HG02870 (cell line): Measurements from ENCODE around the gene TMEM135.

Experiments
- ATAC-seq: cut with Tn5 transposase; IDR thresholded peaks from one replicate; pipeline ENCODE4 v1.9.1; 2021; ENCODE audit warnings: mild to moderate bottlenecking, moderate library complexity; ENCODE audit not compliant: unreplicated experiment

TMEM135 gene

DNA sequence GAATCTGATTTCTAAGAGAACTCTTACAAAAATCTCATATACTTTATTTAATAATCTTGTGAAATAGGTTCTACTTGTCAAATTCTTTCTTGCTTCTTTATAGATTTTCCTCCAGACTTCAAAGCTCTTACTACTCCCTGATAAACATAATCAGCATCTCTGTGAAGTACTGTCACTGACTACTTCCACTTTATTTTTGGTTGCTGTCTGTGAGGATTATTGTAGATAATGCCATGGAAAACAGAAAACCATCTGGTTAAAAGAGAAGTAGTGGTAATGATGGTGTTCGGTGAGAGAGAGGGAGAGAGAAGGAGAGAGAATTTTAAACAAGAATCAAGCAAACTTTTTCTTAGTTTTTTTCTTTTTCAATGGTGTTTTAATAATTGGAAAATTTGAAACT, 152.3 kb downstream of the TMEM135 start:
- no peak for ATAC-seq

GRCh38 chr11:87193756-87194470, 156.2 kb downstream of the TMEM135 start:
- no peak for ATAC-seq

GRCh38 chr11:87194985-87195820, 157.5 kb downstream of the TMEM135 start:
- no peak for ATAC-seq

DNA sequence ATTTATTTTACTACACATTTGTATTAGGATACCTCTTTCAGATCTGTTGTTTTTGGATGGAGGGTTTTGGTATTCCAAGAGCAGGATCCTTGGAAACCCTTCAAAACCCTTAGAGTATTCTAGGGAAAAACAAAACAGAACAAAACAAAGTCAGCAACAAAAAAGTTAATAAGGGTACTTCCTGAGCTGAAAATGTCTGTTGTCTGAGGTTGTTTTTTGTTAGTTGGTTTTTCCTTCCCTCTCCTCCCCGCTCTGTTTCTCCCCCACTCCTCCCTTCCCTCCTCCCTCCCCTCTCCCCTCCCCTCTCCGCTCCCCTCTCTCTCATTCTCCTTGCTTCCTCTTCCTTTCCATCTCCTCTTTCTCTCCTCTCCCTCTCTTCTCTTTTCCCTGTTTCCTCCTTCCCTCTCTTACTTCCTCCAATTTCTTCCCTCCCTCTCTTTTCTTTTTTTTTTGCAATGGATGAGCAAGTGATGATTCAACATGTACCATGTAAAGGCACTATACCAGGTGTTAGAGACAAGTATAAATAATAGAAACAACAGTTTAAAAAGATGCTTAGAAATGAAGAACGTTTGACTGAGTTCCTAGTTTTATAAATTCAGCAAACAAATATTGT, 160.6 kb downstream of the TMEM135 start:
- no peak for ATAC-seq

DNA sequence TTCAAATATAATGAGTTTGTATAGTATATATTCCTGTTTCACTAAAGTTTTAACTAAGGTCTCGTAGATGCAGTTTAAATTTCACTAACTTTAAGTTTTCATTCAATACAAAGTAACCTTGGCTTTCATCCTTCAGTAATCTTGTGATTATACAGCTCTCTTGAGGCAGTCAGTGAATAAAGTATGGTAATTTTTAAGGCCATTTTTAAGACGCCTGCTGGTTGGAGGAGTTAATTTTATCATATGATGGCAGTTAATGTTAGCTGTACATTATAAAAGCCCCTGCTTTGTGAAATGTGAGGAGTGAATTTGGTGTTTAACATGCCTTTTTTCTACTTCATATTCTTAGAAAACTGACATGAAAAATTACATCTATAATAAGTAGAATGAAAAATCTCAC, 163.6 kb downstream of the TMEM135 start:
- ATAC-seq: no peak

- no peak for ATAC-seq
These were observed 166.3 kb downstream of the TMEM135 start for GRCh38 chr11:87203907-87204602.

GRCh38 chr11:87212891-87213290, 175.2 kb downstream of the TMEM135 start:
- ATAC-seq: no peak

DNA sequence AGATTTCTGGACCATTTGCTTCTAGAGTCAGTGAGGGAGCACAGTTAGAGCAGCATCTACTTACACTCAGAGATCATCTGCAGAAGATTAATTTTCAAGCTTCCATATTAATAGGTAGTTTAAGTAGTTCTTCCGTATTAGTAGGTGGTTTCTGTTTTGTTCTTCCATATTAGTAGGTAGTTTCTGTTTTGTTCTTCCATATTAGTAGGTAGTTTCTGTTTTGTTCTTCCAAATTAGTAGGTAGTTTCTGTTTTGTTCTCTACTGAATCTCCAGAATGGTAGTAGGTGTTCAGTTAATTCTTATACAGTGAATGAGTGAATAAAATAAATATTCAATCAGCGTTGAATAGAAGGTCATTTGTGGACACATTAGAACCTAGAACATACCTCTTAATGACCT, 175.7 kb downstream of the TMEM135 start:
- ATAC-seq: no peak

DNA sequence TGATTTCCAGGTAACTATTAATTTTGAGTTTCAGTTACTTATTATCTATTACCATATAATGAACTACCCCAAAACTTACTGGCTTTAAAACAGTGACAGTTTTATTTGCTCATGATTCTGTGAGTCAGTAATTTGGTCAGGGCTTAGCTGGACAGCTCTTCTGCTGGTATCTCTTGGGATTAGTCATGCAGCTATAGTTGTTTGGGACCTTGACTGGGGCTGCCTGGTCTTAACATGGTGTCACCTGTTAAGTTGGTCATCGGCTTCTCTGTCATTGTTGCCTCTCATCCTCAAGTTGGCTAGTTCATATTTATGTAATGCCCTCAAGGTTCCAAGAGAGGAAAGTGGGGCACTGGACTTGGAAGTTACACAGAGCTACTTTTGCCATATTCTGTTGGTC, 177.5 kb downstream of the TMEM135 start:
- ATAC-seq: no peak

- no peak for ATAC-seq
These were observed 181.5 kb downstream of the TMEM135 start for GRCh38 chr11:87219266-87219665.

DNA sequence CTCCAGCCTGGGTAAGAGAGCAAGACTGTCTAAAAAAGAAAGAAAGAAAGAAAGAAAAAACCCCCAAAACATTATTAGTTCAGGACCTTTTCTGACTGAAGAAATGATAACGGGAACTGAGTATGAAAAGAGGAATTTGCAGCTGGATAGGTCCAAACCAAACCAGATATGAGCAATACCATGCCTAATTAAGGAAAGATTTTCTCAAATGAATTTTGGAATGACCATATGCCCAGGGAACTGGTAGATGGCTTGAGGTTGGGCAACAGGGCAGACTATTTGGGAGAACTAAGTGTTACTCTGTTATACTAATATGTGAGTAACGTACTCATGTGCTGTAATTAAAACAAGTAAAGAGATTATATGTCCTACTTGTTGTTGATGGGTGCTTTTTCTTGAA, 186.1 kb downstream of the TMEM135 start:
- ATAC-seq: no peak

GRCh38 chr11:87224486-87224885, 186.8 kb downstream of the TMEM135 start:
- no peak for ATAC-seq

DNA sequence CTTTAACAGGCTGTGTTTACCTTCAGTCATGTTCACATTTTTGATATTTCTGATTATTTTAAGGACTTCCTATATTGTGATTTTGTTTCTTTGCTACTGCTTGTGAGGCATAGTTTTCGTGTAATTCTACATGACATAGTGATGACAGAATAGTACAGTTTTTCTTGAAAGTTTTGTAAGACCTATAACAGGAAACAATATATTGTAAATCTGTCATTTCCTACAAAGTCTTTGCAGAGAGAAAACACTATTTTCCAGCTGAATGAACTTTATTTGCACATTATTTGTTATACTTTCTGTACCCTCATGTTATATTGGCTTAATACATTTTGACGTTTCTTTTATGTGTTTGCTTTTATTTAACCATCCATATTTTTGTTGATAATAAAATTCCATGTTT, 191.1 kb downstream of the TMEM135 start:
- ATAC-seq: no peak

- ATAC-seq: no peak
These were observed 193.3 kb downstream of the TMEM135 start for GRCh38 chr11:87230995-87231394.

GRCh38 chr11:87232320-87232719, 194.6 kb downstream of the TMEM135 start:
- no peak for ATAC-seq

GRCh38 chr11:87235366-87235765, 197.6 kb downstream of the TMEM135 start:
- ATAC-seq: no peak

GRCh38 chr11:87236368-87236767, 198.6 kb downstream of the TMEM135 start:
- ATAC-seq: no peak

DNA sequence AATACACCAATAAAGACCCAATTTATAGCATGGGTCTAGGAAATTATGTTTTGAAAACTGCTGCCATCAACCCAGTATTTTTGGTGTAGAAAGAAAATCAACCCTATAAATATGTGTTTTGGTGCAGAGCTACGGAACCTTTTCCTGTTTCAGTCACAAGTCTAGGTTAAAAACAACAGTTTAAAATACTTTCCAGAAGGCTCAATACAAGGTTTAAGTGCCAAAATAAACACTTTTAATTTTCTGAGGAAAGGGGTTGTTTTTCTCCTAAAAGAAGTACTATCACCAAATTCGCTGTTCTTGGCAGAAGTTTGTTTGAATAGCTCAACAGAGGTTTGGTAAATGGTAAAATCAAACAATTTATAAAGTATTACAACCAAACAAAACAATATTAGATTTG, 201.3 kb downstream of the TMEM135 start:
- ATAC-seq: no peak

GRCh38 chr11:87239531-87239930, 201.8 kb downstream of the TMEM135 start:
- no peak for ATAC-seq

DNA sequence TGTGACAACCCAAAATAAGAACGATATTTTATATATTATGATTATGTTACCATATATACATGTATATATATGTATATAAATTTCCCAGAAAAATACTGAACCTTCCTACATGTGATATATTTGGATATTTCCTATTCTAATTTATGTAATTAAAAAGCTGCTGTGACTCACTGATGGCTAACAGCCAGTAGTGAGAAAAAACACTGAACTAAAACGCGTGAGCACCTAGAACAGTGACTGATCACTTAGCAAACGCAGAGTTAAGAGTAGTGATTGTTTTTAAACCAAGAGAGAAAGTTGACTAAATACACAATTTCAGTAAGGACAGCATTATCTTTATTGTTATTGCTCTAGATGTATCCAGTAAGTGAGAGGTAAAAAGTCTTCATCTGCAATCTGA, 213.8 kb downstream of the TMEM135 start:
- no peak for ATAC-seq

GRCh38 chr11:87252869-87253268, 215.1 kb downstream of the TMEM135 start:
- no peak for ATAC-seq
